HG02759 (cell line): ENCODE results near the gene GALNTL6.
"Not testable (repeated sequence)": the region's sequence is repeated elsewhere in the genome, so short reads cannot be mapped to it uniquely, and the experiment has no call there.

Source experiments
- ATAC-seq: cut with Tn5 transposase; IDR thresholded peaks from one replicate; pipeline ENCODE4 v1.9.1; 2021; ENCODE audit warnings: mild to moderate bottlenecking, moderate library complexity; ENCODE audit not compliant: unreplicated experiment

Gene GALNTL6

DNA sequence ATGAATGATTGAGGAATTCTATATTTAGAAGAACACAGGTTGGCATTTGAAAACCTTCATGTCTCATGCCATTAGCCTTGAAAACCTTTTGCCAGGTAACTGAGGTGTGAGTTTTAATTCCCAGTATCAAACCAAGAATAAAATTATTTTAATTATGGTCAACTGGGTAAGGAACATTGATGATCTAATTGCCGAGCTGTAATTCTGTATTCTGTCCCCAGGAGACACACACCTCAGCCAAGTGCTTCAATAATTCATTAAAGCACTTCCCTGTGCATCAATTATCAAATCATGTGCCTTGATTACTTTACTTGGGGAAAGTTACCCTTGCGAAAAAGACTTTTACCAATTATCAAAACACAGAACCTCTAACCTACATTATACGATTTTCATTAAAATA, 1023.5 kb downstream of the GALNTL6 start:
- ATAC-seq = no peak

DNA sequence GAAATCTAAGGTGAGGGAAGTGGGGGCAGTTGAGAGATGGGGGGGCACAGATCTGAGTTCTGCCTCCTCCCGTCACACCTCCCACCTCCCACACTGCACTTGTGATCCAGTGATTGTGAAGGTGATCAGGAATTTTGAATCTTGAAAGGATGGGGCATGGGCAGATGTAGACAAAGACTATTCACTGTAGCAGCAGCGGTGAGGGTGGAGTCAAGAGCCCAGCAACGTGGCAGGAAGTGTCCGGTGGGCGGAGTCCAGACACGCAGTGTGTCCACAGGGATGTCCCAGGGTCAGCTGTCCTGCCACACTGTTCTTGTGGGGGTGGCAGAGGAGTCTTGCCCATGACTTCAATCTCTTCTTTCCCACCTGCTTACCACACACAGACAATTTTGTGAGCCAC, 1024.9 kb downstream of the GALNTL6 start:
- ATAC-seq = no peak

DNA sequence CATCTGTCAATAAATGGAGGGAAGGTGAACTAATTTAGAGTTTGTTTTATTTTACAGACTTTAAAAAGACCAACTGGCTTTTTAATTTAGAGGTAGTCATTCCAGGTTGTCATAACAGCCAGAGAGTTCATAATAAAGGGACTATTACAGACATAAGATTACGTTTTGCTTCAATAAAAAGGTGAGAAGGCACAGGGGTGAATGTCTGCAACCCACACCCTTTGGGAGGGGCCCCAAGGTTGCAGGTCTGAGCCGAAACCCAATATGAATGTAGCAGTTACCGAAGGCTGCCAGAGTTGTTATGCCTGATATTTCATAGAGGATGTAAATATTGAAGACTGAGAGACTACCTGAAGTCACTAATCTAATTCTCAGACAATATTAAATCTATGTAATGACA, 1025.7 kb downstream of the GALNTL6 start:
- ATAC-seq = no peak

DNA sequence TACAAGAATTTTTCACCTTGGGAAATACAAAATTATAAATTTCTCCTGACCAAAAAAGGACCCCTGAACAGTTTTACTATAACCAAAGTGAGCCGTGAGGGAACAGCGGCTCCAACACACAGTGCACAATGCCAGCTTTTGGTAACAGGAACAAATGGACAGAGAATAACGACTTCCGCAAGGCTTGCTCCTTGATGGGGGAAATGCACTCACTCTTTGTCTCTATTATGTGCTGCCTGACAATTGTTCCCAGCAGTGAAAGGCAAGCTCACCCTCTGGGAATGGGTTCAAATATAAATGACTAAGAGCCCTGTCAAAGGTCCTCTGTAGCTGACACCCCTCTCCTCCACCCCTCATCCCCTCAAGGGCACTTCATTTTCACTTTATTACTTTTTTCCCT, 1029.6 kb downstream of the GALNTL6 start:
- ATAC-seq = no peak

DNA sequence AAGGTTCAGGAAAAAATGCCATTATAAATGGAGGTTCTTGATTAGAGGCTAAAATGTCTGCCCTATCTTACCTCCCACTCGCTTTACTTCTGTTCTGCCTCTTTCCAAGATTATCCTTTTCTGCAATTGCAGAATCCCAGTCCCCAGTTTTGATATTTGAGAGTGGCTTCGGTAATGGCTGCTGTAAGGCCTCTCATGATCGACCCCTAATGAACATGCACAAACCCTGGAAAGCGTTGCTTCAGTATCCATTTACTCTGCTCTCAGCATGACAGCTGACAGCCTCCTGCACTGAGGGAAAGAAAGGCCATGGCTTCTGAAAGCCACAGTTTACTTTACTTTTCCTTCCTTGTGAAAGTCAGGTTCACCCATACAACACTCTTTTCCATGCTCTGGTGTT, 1030.0 kb downstream of the GALNTL6 start:
- no peak for ATAC-seq

DNA sequence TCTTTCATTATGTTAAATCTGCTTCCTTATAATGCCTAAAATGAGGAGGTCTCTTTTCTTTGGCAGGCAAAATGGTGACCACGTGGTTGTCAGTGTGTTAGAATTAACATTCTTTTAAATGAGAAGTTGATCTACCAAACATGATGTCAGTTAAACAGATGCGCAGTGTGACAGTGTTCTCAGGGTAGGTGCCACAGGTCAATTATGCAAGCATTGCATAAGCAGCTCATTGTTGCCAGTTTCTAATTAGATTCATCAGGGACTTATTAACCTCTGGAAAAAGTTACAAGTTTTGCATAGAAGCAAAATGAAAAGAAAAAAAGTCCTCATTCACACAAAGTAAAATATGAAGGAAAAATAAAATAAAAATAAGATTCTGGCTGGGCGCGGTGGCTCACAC, 1031.4 kb downstream of the GALNTL6 start:
- no peak for ATAC-seq

DNA sequence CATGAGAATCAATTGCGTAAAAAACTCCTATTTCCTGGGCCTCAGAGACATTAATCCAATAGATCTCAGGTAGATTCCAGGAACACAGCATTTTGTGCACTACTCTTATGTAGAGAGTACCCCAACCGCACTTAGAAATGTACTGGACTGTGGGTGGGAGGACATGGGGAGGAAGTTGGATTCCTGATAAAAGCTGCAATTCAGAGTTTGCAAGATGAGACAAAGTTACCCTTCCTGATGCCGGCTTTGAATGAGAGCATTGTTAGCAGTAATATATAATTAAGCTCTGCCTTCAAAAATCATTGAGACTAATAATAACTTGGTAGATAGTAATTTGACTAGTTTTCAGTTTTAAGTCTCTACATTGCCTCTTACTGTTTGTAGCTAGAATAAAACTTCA, 1032.1 kb downstream of the GALNTL6 start:
- no peak for ATAC-seq

DNA sequence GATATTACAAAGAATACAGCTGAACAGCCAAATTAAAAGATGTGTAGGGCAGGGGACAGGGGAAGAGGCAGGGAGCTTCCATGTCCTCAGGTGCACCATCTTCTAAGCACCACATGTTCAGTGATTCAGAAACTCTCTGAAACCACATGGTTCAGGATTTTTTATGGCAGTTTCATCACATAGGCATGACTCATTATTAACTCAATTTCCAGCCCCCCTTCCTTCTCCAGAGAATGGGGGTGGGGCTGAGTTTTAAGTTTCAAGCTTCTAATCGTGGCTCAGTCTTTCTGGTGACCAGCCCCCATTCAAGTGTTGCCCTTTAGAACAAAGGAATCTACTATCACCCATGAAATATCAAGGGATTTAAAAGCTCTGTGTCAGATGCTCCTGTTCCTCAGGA, 1037.6 kb downstream of the GALNTL6 start:
- no peak for ATAC-seq

DNA sequence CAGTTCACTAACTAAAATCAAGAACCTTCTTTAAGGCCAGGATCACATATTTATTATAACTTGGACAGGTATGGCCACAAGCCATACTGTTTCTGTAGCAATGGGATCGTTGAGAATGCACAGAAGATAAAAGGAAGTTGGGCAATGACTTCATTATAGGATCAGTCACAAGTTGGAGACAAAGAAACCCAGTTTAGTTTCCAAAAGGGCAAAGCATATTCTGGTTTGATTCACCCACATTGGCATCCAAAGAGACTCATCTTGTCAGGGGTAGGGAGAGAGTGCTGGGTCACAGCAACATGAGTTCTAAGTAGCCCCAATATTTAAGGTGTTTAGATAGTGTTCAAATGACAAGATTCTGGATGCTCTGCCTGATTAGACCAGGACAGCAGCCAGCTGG, 1038.3 kb downstream of the GALNTL6 start:
- ATAC-seq = no peak

DNA sequence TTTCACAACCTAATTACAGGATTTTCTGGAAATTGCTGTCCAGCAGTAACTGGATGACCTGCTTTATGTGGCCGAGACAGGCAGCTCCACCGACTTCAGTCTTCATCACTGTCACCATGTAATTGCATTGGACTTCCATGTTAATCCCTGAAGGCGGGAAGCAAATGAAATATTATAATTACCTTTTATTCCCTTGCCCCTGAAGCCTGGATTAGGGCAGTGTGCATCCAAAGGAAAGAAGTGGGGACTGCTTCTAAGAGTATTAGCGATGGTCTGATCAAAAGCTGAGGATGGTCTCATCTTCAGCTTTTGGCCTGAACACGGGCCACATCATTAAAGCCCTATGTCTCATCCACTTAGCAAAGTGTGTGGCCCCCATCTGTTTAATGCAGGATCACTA, 1043.8 kb downstream of the GALNTL6 start:
- ATAC-seq = no peak

DNA sequence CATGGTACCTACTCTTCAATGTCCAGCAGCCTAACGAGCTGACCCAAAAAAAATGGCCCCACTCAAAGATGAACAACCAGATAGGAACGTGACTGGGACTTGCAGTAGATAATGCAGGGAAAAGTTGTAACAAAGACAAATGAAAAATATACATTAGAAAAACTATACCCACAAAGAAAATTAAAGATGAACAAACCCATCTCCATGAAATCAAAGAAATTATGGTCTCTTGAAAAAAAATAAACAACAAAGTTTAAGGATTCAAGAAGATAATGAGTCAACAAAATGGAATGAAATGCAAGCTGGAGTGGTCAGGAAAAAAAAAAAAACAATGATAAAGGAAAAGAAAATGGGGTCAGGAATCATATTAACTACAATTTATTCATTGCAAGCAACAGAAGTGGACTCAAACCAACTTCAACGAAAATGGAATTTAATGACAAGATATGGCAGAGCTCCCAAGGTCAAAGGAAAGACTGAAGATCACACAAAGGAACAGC, 1045.6 kb downstream of the GALNTL6 start:
- ATAC-seq = no peak

DNA sequence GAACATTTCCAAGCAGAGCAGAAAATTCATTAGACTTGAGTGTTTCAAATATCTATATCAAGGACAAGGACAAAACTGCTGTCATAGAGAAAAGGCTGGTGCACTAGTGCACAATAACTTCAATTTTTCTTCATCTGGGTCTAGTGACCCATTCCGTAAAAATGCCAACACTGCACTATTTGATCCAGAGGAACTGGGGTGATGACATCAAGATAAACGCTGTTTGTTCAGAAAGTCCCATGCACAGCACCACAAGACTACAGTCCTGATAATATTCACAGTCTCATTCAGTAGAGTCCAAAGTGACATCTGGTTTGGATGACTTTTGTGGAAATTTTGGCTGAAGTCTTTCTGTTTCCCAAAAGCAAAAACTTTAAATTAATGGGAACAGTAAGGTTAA, 1051.9 kb downstream of the GALNTL6 start:
- ATAC-seq = no peak

DNA sequence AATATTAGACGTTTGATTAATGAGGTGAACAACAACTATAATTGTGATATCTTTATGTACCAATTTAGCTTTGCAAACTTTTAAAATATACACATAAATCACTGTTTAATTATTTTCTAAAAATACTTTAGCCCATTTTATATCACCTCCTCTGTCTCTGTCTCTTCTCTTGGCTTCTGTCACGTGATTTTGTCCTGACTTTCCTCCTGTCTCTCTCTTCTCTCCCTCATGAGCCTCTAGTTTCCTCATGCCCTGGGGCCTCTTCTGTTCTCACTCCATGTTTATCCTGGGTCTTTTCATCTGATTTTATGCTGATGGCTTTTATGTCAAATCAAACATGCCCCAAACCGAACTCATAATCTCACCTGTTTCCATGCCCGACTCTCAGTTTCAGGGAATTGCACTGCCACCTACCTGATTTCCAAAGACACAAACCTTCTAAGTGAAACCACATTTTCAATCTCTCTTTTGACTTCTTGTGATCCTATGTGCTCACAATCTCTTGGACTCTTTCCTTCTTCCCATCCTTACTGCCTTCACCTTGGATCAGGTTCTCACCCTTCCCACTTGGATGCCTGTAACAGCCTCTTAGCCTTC, 1052.4 kb downstream of the GALNTL6 start:
- no peak for ATAC-seq

DNA sequence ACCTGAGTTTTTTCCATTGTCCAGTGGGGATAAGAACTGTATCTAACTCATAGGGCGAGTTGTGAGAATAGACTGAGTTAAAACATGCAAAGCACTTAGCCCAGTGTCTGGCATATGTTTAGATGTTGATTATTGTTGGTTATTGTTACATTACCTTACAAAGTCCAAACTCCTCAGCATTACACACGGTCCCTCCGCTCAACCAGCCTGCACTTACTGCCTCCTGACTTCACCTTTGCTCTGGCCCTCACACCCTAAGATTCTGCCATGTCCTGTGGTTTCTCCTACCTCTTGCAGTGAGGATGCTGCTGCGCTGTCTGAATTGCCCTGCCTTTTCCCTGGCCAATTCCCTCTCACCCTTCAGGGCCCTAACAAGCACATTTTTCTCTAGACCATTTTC, 1053.2 kb downstream of the GALNTL6 start:
- ATAC-seq = no peak

DNA sequence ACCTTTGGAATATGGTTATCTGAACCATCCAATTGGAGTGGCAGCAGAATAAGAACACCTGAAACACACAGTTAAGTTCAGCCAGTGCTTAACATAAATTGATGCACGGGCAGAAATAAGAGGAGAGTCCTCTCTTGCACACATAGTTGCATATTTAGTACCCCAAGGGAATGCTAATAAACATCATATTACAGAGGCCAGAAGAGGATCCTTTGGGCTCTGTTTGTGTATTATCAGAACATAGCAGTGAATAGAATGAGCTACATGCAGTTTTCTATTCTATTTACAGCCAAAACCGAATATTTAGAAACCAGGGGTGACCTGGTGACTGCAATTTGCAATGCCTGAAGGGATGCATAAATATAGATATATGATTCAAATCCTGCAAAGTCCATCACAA, 1054.6 kb downstream of the GALNTL6 start:
- no peak for ATAC-seq

DNA sequence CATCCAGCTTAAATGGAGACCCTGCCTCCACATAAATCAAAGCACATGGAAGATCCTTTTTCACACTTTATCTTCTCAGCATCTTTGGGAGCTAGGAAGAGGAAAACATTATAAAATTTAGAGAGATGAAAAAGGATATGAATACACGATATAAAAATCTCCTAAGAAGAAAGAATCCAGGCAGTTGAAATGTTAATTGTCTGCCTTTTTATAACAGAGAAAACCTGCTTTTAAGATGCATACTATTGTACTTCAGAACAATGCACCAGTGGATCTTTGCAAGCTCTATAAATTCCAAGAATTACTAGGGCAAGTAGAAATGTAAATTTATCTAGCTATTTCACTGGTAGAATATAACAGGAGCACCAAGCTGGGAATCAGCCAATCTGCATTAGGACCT, 1055.1 kb downstream of the GALNTL6 start:
- no peak for ATAC-seq

DNA sequence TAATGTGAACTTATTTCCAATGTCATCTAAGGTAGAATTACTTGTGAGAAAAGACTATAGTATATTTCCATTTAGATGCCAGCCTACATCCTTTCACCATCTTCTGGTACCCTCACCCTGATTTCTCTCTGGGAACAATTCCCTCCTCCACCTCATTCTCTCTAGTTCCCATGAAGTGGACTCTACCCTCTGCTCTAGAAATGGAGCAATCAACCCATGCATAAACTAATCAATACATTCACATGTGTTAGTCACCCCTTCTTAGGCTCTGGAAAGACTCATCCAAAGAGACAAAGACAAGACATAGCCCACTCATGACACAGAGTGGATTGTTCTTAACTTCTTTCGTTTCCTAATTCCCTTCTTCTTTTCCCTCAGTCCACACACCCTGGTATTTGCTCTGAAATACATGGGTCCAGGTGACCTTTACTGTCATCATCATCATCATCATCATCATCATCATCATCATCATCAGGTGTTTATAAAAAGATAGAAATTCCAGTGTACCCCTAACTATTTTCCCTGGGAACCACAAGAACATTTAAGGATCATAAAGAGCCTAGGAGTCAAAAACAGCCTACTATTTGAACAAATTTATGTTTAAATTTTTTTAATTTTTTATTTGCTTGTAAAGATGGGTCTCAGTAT, 1056.5 kb downstream of the GALNTL6 start:
- ATAC-seq = no peak

DNA sequence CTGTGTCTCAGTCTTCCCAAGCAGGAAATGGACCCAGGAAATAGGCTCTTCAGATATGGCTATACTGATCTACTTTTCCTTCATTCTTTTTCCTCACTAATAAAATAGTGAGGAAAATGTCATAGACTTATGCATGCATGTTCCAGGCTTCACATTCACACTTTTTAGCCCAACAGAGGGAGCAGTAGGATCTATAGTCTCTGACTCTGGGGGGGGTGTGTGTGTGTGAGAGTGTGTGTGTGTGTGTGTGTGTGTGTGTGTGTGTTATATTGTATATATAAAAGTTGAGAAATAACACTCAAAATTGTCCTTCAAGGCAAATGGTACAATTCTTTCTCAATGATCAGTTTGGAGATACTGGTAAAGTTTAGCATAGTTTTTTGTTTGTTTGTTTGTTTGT, 1058.2 kb downstream of the GALNTL6 start:
- no peak for ATAC-seq

DNA sequence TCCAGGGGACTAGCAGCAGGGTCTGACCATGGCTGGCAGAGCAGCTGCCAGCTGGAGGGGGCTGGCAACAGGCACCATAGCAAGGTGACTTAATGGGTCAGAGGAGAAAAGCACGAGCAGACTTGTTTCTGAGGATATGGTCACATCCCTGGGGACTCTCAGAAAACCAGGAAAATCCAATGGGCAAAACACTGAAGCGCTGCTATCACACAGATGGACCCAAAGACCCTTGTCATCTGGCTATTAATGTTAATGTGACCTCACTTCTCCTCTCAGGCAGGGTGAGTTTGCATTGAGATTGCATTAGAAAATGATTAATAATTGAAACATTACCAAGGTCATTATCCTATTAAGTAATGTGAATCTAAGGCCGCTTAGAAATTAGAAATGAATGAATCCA, 1061.7 kb downstream of the GALNTL6 start:
- no peak for ATAC-seq

DNA sequence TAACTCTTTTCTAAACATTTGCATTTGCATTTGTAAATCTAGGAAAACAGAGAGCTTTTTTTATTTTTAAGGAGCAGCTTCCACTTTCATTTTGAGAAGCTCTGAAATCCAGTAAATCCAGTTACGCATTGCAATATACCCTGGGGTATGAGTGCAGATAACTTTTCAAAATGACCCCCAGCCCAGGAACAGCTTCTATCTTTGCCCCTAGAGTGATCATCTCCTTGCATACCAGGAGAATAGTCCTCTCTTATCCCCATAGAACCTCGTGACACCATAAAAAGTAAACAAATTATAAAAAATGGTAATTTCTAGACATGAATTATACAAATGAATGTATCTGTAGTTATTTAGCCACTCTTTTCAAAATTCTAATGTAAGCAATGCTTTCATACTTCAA, 1063.2 kb downstream of the GALNTL6 start:
- ATAC-seq = no peak

DNA sequence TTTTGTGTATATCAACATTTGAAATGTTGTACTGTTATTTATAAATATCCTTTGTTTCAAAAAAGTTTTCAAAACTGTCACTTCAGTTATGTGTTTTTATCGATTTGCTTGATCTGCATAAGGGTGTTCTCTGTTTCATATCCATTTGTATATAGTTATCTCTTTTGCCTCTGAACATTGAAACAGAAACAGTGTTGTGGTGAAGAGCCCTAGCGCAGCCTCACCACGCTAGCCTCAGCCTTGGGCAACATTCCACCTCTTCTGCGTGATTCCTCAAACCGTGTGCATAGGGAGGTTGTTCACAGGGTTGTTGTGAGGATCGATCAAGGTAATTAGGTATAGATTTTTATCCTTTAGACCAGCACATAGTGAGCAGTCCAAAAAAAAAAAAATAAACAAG, 1068.4 kb downstream of the GALNTL6 start:
- no peak for ATAC-seq

DNA sequence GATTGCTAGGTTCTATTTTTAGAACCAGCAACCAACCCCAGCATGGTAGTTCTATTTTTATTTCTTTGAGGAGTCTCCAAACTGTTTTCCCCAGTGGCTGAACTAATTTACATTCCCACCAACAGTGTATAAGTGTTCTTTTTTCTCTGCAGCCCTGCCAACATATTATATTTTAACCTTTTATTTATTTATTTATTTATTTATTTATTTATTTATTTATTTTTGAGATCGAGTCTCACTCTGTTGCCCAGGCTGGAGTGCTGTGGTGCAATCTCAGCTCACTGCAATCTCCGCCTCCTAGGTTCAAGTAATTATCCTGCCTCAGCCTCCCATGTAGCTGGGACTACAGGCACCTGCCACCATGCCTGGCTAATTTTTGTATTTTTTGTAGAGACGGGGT, 1074.2 kb downstream of the GALNTL6 start:
- not testable (repeated sequence) for ATAC-seq

DNA sequence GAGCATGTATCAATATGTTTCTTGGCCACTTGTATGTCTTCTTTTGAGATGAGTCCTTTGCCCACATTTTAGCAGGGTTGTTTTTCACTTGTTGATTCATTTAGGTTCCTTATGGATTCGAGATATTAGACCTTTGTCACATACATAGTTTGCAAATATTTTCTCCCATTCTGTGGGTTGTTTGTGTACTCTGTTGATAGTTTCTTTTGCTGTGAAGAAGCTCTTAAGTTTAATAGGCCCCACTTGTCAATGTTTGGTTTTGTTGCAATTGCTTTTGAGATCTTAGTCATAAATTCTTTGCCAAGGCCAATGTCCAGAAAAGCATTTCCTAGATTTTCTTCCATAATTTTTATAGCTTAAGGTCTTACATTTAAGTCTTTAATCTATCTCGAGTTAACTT, 1074.8 kb downstream of the GALNTL6 start:
- ATAC-seq = no peak
